Epithelial cell of proximal tubule (primary cell): Measurements from ENCODE around the gene RCAN2. TPM values are rescaled to one million over a fixed set of nuclear protein-coding genes. Genes with fewer than 3 reads are reported as not detected.
A peak's percentile ranks its signal among the peaks of the same experiment; 100 is the strongest.
"Not testable (repeated sequence)": the region's sequence is repeated elsewhere in the genome, so short reads cannot be mapped to it uniquely, and the experiment has no call there.

Source experiments
- DNase-seq: peaks from one replicate; pipeline ENCODE4 v3.0.0-alpha.2; 2011; ENCODE audit warnings: low read depth
- H3K4me3 ChIP-seq: 2 replicates; pipeline ENCODE4 v1.5.1; 2011; ENCODE audit warnings: low read depth, mild to moderate bottlenecking, low read length
- total RNA-seq: library from RNA; depleted of rRNA; stranded (reverse); fragments of >200 nt; gene quantifications from 2 replicates; pipeline ENCODE4 v1.2.3, GENCODE V29; 2015
- TF ChIP-seq, protein P1 (sequence below): conservative IDR thresholded peaks from 2 replicates; pipeline ENCODE4 v1.5.1; 2012; ENCODE audit warnings: low read depth, mild to moderate bottlenecking, low read length

The RCAN2 gene
- total RNA-seq, 1 donor from 2014 or later = 5.3 TPM

DNA sequence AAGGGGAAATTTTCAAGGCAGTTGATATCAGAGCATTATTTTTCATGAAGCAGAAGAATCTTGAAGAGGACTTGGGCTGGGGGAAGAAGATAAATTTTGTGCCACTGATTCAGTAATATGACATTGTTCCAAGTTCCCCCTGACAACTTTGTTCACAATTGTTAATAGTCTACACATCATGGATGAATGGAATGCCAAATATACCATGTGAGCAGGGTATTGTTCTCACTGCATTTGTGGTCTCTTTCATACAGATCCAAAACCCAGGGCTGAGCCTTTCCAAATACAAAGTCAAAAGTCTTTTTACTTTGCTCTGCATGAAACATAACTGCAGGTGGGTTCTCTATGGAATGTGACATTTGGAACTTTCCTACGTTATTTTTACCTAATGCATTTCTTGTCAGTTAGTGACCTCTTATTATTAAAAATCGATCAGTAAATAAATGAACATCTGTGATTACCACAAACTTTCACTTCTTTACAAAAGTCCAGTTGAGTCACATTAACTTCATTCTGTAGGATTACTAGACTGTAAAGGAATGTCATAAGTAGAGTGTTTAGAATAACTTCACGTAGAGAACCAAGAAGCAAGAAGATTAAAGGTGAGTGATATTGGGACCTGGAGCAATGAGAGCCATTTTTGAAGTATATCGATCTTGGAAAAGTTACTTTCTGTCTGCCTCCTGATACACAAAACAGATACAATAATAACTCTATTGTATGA is 100.9 kb downstream of the RCAN2 start:
- peak; percentile 39 for DNase-seq
- TF ChIP-seq, protein P1, sequence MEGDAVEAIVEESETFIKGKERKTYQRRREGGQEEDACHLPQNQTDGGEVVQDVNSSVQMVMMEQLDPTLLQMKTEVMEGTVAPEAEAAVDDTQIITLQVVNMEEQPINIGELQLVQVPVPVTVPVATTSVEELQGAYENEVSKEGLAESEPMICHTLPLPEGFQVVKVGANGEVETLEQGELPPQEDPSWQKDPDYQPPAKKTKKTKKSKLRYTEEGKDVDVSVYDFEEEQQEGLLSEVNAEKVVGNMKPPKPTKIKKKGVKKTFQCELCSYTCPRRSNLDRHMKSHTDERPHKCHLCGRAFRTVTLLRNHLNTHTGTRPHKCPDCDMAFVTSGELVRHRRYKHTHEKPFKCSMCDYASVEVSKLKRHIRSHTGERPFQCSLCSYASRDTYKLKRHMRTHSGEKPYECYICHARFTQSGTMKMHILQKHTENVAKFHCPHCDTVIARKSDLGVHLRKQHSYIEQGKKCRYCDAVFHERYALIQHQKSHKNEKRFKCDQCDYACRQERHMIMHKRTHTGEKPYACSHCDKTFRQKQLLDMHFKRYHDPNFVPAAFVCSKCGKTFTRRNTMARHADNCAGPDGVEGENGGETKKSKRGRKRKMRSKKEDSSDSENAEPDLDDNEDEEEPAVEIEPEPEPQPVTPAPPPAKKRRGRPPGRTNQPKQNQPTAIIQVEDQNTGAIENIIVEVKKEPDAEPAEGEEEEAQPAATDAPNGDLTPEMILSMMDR = no peak
- H3K4me3 ChIP-seq = no peak overlapping the region

GRCh38 chr6:46387728-46388127 is 103.5 kb downstream of the RCAN2 start:
- H3K4me3 ChIP-seq, DNase-seq: not testable (repeated sequence)

GRCh38 chr6:46381579-46381978 is 109.7 kb downstream of the RCAN2 start:
- no peak overlapping the region for H3K4me3 ChIP-seq
- TF ChIP-seq, protein P1 = no peak
- no peak for DNase-seq

- TF ChIP-seq, protein P1 = no peak
- no peak overlapping the region for H3K4me3 ChIP-seq
- no peak for DNase-seq
Observed at GRCh38 chr6:46381057-46381456, 110.2 kb downstream of the RCAN2 start.

GRCh38 chr6:46380152-46380807 is 111.0 kb downstream of the RCAN2 start:
- no peak for DNase-seq
- H3K4me3 ChIP-seq = no peak overlapping the region
- TF ChIP-seq, protein P1 = no peak

- H3K4me3 ChIP-seq = no peak overlapping the region
- TF ChIP-seq, protein P1 = no peak
- no peak for DNase-seq
Observed at GRCh38 chr6:46378882-46379416, 112.3 kb downstream of the RCAN2 start.

DNA sequence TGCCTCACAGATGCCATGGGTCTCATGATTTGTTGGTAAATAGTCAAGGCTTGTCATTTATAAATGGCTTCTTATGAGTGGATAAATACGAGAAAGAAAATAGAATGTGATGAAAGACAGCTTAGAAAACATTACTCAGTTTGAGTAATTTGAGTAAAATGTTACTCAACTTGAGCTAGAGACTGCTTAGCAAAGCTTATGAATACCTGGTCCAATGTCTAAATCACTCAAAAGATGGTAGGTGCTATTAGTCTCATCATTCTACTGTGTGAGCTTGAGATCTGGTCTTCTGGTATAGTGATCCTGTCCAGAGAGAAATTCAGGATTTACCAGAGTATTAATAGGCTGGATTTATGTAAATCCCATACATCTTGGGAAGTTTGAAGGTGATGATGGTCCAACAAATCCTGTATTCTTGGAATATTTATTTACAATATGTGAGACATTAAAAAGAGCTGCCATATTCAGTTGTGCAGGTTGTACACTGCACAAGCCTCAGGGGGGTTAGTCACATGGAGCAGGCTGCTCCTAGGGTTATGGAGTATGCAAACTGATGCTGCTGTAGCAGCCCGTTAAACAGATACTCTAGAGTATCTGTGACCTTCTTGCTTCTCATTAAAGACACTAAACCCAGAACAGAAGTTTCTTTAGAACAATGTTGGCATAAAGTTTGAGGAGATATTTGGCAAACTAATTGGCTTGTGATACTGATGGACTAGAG is 112.9 kb downstream of the RCAN2 start:
- no peak for DNase-seq
- H3K4me3 ChIP-seq = no peak overlapping the region
- TF ChIP-seq, protein P1 = no peak
